PFSK-1 (cell line): ENCODE data around the gene KLK1. TPM values are rescaled to one million over a fixed set of nuclear protein-coding genes. Genes with fewer than 3 reads are reported as not detected.

ENCODE experiments used
- FOXP2 ChIP-seq: optimal IDR thresholded peaks from 2 replicates; pipeline ENCODE3; 2011; ENCODE audit warnings: borderline replicate concordance, control low read depth, inconsistent platforms; ENCODE audit not compliant: insufficient read depth; ENCODE audit errors: extremely low read length, extremely low read depth
- POLR2AphosphoS5 ChIP-seq: IDR thresholded peaks from 2 replicates; pipeline ENCODE4 v1.6.1; 2012; ENCODE audit warnings: low read depth, mild to moderate bottlenecking, control low read depth, low read length, moderate library complexity
- SIN3A ChIP-seq: IDR thresholded peaks from 2 replicates; pipeline ENCODE4 v1.6.1; 2012; ENCODE audit warnings: mild to moderate bottlenecking, low read length, moderate library complexity, borderline replicate concordance; ENCODE audit not compliant: insufficient read depth
- TAF1 ChIP-seq: IDR thresholded peaks from 2 replicates; pipeline ENCODE4 v1.6.1; 2012; ENCODE audit warnings: low read length, control low read depth, borderline replicate concordance; ENCODE audit not compliant: insufficient read depth
- polyA plus RNA-seq: library from polyadenylated mRNA; unstranded; fragments of >200 nt; gene quantifications from one replicate; pipeline ENCODE4 v1.2.1, GENCODE V29; 2012; ENCODE audit warnings: low read depth, missing spikeins; ENCODE audit not compliant: insufficient read length
- TF ChIP-seq, protein P1 (sequence below), 2 experiments: IDR thresholded peaks; 2 replicates each; pipeline versions ENCODE4 v1.6.1 to v1.8.0; 2011 to 2012; ENCODE audit warnings: low read depth in 2 of 2, low read length in 2 of 2, control low read depth in 1 of 2, inconsistent platforms in 1 of 2, mild to moderate bottlenecking in 1 of 2, moderate library complexity in 1 of 2; ENCODE audit not compliant: insufficient read depth in 1 of 2

The KLK1 gene
- 0.87 TPM for polyA plus RNA-seq

DNA sequence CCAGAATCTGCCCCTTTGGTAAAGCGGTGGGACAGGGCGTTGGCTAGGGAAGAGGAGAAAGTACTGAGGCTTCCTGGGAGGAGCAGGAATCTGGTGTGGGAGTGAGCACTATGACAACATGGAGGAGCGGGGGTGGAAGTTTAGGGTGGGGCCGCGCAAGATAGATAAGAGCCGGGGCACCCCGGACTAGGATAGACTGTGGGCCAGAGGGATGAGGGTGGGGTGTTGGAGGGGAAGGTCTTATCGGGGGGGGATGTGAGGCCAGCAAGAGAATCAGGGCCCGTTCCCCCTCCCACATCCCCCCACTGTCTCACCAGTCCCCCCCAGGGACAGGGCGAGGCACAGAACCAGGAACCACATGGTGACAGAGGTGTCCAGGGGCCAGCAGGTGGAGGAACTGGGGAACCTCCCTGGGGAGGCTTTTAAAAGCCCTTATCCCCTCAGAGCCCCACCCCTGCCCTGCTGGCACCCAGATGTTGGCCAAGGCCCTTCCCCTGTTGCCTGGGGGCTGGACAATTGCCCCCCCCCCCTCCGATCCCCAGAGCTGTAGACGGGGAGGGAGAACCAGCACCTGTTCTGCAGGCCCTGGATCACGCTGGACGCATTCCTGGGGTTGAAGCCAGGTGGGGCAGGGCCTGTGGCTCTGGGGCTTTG lies at the start of gene KLK1:
Gene KLK1, minus strand, starts transcription at position 399 of the 654 bp plus-strand sequence. Its CDS starts 39 bp downstream, at position 360.
- TF ChIP-seq, protein P1, sequence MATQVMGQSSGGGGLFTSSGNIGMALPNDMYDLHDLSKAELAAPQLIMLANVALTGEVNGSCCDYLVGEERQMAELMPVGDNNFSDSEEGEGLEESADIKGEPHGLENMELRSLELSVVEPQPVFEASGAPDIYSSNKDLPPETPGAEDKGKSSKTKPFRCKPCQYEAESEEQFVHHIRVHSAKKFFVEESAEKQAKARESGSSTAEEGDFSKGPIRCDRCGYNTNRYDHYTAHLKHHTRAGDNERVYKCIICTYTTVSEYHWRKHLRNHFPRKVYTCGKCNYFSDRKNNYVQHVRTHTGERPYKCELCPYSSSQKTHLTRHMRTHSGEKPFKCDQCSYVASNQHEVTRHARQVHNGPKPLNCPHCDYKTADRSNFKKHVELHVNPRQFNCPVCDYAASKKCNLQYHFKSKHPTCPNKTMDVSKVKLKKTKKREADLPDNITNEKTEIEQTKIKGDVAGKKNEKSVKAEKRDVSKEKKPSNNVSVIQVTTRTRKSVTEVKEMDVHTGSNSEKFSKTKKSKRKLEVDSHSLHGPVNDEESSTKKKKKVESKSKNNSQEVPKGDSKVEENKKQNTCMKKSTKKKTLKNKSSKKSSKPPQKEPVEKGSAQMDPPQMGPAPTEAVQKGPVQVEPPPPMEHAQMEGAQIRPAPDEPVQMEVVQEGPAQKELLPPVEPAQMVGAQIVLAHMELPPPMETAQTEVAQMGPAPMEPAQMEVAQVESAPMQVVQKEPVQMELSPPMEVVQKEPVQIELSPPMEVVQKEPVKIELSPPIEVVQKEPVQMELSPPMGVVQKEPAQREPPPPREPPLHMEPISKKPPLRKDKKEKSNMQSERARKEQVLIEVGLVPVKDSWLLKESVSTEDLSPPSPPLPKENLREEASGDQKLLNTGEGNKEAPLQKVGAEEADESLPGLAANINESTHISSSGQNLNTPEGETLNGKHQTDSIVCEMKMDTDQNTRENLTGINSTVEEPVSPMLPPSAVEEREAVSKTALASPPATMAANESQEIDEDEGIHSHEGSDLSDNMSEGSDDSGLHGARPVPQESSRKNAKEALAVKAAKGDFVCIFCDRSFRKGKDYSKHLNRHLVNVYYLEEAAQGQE (IDR thresholded peaks at IDR 0.05; ENCODE audit: insufficient read depth in 1 of 2, low read depth in 2 of 2, low read length in 2 of 2): no peak
- TF ChIP-seq SIN3A: no peak
- TF ChIP-seq POLR2AphosphoS5: no peak
- TF ChIP-seq TAF1: no peak
- no peak for TF ChIP-seq FOXP2

DNA sequence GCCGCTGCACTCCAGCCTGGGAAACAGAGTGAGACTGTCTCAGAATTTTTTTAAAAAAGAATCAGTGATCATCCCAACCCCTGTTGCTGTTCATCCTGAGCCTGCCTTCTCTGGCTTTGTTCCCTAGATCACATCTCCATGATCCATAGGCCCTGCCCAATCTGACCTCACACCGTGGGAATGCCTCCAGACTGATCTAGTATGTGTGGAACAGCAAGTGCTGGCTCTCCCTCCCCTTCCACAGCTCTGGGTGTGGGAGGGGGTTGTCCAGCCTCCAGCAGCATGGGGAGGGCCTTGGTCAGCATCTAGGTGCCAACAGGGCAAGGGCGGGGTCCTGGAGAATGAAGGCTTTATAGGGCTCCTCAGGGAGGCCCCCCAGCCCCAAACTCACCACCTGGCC lies 49.5 kb upstream of the KLK1 start, which contains the start of gene KLK2:
Gene KLK2, plus strand, starts transcription at position 384 of the 400 bp plus-strand sequence. CDS start 35 bp downstream, outside the sequence.
- TF ChIP-seq, protein P1 (IDR thresholded peaks at IDR 0.05; ENCODE audit: insufficient read depth in 1 of 2, low read depth in 2 of 2, low read length in 2 of 2): no peak
- no peak for TF ChIP-seq FOXP2
- TF ChIP-seq POLR2AphosphoS5: no peak
- no peak for TF ChIP-seq SIN3A
- TF ChIP-seq TAF1: no peak

DNA sequence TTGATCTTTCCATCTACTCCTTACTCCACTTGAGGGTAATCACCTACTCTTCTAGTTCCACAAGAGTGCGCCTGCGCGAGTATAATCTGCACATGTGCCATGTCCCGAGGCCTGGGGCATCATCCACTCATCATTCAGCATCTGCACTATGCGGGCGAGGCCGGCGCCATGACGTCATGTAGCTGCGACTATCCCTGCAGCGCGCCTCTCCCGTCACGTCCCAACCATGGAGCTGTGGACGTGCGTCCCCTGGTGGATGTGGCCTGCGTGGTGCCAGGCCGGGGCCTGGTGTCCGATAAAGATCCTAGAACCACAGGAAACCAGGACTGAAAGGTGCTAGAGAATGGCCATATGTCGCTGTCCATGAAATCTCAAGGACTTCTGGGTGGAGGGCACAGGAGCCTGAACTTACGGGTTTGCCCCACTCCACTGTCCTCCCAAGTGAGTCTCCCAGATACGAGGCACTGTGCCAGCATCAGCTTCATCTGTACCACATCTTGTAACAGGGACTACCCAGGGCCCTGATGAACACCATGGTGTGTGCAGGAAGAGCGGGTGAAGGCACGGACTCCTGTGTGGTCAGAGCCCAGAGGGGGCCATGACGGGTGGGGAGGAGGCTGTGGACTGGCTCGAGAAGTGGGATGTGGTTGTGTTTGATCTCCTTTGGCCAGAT lies 47.0 kb upstream of the KLK1 start:
- TF ChIP-seq, protein P1 (IDR thresholded peaks at IDR 0.05; ENCODE audit: insufficient read depth in 1 of 2, low read depth in 2 of 2, low read length in 2 of 2): no peak
- TF ChIP-seq POLR2AphosphoS5: no peak
- TF ChIP-seq FOXP2: no peak
- TF ChIP-seq TAF1: no peak
- no peak for TF ChIP-seq SIN3A

DNA sequence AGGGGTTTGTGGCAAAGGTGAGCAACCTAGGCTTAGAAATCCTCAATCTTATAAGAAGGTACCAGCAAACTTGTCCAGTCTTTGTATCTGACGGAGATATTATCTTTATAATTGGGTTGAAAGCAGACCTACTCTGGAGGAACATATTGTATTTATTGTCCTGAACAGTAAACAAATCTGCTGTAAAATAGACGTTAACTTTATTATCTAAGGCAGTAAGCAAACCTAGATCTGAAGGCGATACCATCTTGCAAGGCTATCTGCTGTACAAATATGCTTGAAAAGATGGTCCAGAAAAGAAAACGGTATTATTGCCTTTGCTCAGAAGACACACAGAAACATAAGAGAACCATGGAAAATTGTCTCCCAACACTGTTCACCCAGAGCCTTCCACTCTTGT lies 45.9 kb upstream of the KLK1 start:
- TF ChIP-seq SIN3A: no peak
- TF ChIP-seq, protein P1 (IDR thresholded peaks at IDR 0.05; ENCODE audit: insufficient read depth in 1 of 2, low read depth in 2 of 2, low read length in 2 of 2): no peak
- TF ChIP-seq TAF1: no peak
- no peak for TF ChIP-seq POLR2AphosphoS5
